WERI-Rb-1 (cell line): ENCODE data around the gene C4B.

Experiments
- DNase-seq: peaks from one replicate; pipeline ENCODE4 v3.0.0-alpha.2; 2020
- H3K27ac ChIP-seq: fragments of 250-450 bp; sonication (Bioruptor Pico); 2 replicates; pipeline ENCODE4 v1.5.1; 2020; ENCODE audit warnings: mild to moderate bottlenecking, moderate library complexity
- H3K27me3 ChIP-seq: fragments of 250-450 bp; sonication (Bioruptor Pico); 2 replicates; pipeline ENCODE4 v1.5.1; 2021; ENCODE audit warnings: mild to moderate bottlenecking, low read depth, moderate library complexity; ENCODE audit not compliant: insufficient read depth, severe bottlenecking
- H3K36me3 ChIP-seq: fragments of 250-450 bp; sonication (Bioruptor Pico); 2 replicates; pipeline ENCODE4 v1.5.1; 2020; ENCODE audit warnings: mild to moderate bottlenecking, moderate library complexity
- H3K4me3 ChIP-seq: 2 replicates; pipeline ENCODE4 v1.5.1; 2011; ENCODE audit warnings: low read depth, mild to moderate bottlenecking, control low read depth, low read length
- H3K9me3 ChIP-seq: fragments of 250-450 bp; sonication (Bioruptor Pico); 2 replicates; pipeline ENCODE4 v1.5.1; 2021; ENCODE audit warnings: mild to moderate bottlenecking, moderate library complexity; ENCODE audit not compliant: severe bottlenecking
- TF ChIP-seq, protein P1 (sequence below): IDR thresholded peaks from 2 replicates; pipeline ENCODE4 v1.5.1; 2011; ENCODE audit warnings: low read depth, mild to moderate bottlenecking, control low read depth, inconsistent platforms, low read length

C4B gene

DNA sequence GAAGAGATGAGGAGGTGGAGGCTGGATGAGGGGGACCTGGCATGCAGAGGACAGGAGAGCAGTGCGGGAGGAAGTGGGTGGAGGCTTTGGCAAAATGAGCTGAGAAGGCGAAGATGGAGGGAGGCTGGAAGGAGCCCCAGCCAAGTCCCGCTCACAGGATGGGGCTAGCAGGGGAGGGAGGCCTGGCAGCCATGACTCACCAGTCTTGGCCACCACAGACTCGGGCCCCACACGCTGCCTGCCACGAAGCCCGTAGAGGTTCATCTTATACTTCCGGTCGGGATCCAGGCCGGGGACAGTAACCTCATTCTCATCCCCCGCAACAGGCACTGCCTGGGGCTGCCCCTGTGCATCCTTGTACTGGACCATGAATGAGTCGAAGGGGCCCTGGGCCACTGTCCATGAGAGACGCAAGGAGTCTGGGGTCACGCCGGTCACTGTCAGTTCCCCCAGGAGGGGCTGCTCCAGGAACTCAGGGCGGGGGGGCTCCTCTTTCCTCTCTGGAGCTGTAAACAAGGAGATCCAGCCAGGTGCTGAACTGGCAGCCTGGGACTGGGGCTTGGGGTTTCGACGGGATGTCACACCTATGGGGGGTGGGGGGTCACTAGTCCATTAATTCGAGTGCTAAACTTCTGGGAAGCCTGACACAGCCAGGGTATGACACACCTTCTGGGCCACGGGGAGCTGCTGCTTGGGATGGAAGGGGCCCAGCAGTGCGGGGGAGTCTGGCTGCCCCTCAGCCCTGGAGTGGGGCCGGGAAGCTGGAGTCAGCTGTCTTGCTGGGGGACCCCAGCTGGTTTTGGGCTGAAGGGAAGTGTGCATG, 66.8 kb downstream of the C4B start:
- no peaks in the 10 kb centered on the region for H3K27me3 ChIP-seq
- DNase-seq: no peak
- no peaks in the 10 kb centered on the region for H3K9me3 ChIP-seq
- H3K27ac ChIP-seq: no peak overlapping the region
- no peak overlapping the region for H3K4me3 ChIP-seq
- H3K36me3 ChIP-seq: no peaks in the 10 kb centered on the region
- TF ChIP-seq, protein P1, sequence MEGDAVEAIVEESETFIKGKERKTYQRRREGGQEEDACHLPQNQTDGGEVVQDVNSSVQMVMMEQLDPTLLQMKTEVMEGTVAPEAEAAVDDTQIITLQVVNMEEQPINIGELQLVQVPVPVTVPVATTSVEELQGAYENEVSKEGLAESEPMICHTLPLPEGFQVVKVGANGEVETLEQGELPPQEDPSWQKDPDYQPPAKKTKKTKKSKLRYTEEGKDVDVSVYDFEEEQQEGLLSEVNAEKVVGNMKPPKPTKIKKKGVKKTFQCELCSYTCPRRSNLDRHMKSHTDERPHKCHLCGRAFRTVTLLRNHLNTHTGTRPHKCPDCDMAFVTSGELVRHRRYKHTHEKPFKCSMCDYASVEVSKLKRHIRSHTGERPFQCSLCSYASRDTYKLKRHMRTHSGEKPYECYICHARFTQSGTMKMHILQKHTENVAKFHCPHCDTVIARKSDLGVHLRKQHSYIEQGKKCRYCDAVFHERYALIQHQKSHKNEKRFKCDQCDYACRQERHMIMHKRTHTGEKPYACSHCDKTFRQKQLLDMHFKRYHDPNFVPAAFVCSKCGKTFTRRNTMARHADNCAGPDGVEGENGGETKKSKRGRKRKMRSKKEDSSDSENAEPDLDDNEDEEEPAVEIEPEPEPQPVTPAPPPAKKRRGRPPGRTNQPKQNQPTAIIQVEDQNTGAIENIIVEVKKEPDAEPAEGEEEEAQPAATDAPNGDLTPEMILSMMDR: no peak

DNA sequence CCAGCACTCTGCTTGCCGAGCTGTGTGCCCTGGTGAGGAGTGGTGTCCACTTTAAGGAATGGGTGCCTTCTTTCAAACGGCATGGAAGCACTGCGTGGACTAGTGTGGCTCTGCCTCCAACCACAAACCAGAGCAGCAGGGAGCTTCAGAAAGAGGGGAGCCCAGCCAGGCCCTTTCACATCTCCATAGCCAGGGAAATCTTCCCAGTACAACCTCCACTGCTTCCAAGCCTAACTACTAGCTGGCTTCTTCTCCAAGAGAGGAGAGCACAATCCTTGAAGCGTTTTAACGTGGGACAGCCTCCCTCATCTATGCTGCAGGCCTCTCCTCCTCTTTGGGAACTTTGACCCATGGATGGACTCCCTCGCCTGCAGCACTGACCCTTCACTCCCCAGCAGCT, 67.9 kb downstream of the C4B start:
- no peaks in the 10 kb centered on the region for H3K9me3 ChIP-seq
- H3K27me3 ChIP-seq: no peaks in the 10 kb centered on the region
- TF ChIP-seq, protein P1: no peak
- no peak for DNase-seq
- H3K4me3 ChIP-seq: no peak overlapping the region
- no peaks in the 10 kb centered on the region for H3K36me3 ChIP-seq
- no peak overlapping the region for H3K27ac ChIP-seq

DNA sequence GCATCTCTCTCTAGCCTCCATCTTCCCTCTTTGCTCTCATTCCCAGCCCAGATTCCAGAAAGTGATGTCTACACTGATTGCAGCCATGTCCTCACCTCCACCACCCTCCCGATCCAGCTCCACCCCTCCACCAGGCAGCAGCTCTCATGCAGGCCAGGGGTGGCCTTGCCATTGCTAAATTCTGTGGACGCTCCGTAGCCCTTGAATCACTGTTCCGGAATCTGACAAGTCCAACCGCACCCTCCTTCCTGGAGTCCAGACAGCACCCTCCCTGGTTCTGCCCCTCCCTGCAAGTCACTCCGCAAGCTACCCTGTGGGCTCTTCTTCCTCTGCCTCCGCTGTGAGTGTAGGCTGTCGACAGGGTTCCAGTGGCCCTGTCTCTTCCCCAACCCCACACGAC, 68.3 kb downstream of the C4B start:
- Histone ChIP-seq H3K27ac (no peak overlapping the region), H3K36me3 (no peaks in the 10 kb centered on the region), H3K27me3 (no peaks in the 10 kb centered on the region), H3K9me3 (no peaks in the 10 kb centered on the region), H3K4me3 (no peak overlapping the region)
- no peak for DNase-seq
- TF ChIP-seq, protein P1: no peak

DNA sequence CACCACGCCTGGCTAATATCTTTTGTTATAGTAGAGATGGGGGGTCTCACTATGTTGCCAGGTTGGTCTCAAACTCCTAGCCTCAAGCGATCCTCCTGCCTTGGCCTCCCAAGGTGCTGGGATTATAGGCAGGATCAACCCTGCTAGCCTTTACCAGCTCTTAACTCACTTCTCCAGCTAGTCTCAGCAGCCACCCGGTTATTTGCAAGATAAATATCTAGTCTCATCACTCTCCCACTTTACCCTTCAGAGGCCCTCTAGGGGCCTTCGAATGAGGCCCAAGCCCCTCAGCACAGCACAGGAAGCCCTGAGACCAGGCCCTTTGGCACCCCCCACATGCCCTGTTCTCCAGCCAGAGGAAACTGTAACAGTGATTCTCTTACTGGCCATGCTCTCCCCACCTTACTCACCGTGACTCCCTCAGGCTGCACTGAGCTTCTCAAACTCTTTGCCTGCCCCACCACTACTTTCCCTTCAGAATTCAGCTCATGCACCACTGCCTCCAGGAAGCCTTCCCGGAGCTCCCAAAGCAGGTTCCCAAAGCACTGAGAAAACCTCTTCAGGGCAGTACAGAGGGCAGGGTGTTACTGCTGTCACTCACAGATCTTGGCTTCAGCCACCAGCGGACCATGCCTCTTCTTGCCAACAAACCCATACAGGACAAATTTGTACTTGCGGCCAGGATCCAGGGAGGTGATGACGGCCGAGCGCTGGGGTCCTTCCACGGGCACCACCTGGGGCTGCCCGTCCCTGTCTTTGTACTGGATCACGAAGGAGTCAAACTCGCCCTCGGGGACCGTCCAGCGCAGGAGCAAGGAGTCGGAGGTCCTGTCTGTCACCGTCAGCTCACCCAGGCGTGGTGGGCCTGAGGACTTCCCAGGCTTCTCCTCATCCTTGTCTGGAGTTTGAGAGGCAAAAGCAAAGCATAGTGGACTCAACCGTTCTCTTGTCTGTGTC, 69.5 kb downstream of the C4B start:
- DNase-seq: no peak
- Histone ChIP-seq H3K27ac (no peak overlapping the region), H3K9me3 (no peaks in the 10 kb centered on the region), H3K36me3 (no peaks in the 10 kb centered on the region), H3K27me3 (no peaks in the 10 kb centered on the region), H3K4me3 (no peak overlapping the region)
- TF ChIP-seq, protein P1: no peak

GRCh38 chr6:32084780-32085179, 70.2 kb downstream of the C4B start:
- DNase-seq: no peak
- H3K27ac ChIP-seq: no peak overlapping the region
- no peaks in the 10 kb centered on the region for H3K9me3 ChIP-seq
- H3K36me3 ChIP-seq: no peaks in the 10 kb centered on the region
- H3K27me3 ChIP-seq: no peaks in the 10 kb centered on the region
- no peak overlapping the region for H3K4me3 ChIP-seq
- TF ChIP-seq, protein P1: no peak
